Astrocyte of the cerebellum (primary cell): ENCODE data around the gene TNFSF4.

Experiments used
- DNase-seq: peaks from one replicate; pipeline ENCODE4 v3.0.0-alpha.2; 2011; ENCODE audit warnings: low read depth
- H3K4me3 ChIP-seq: 2 replicates; pipeline ENCODE4 v1.5.1; 2011; ENCODE audit warnings: mild to moderate bottlenecking, low read depth, low read length, moderate library complexity
- CTCF ChIP-seq: IDR thresholded peaks from 2 replicates; pipeline ENCODE4 v1.5.1; 2012; ENCODE audit warnings: low read length, low read depth, moderate library complexity, mild to moderate bottlenecking; ENCODE audit errors: missing control alignments
- in situ Hi-C: cut with HindIII; loops from 2 replicates; pipeline ENCODE4 v1.10.0; 2017; ENCODE audit warnings: low sequenced_read_pairs

TNFSF4 gene

GRCh38 chr1:173224280-173224892, 17.3 kb upstream of the TNFSF4 start:
- in situ Hi-C loops, result no loop called here
- no peak for TF ChIP-seq CTCF
- no peak for DNase-seq
- no peak overlapping the region for H3K4me3 ChIP-seq

- no peak for TF ChIP-seq CTCF
- in situ Hi-C loops, result no loop called here
- DNase-seq, result no peak
- H3K4me3 ChIP-seq, result no peak overlapping the region
These were observed 15.9 kb upstream of the TNFSF4 start for GRCh38 chr1:173223031-173223380.

GRCh38 chr1:173222149-173223030, 15.3 kb upstream of the TNFSF4 start:
- in situ Hi-C loops, result no loop called here
- H3K4me3 ChIP-seq, result no peak overlapping the region
- no peak for TF ChIP-seq CTCF
- DNase-seq, result no peak

GRCh38 chr1:173220157-173220556, 13.0 kb upstream of the TNFSF4 start:
- no peak for DNase-seq
- H3K4me3 ChIP-seq, result no peak overlapping the region
- TF ChIP-seq CTCF, result no peak
- in situ Hi-C loops, result no loop called here

- in situ Hi-C loops, result no loop called here
- no peak for DNase-seq
- no peak for TF ChIP-seq CTCF
These were observed 6.5 kb upstream of the TNFSF4 start for GRCh38 chr1:173213665-173214064.

GRCh38 chr1:173212952-173213491, 5.9 kb upstream of the TNFSF4 start:
- no peak for DNase-seq
- H3K4me3 ChIP-seq, result no peak overlapping the region
- TF ChIP-seq CTCF, result no peak
- in situ Hi-C loops, result no loop called here

More at GRCh38 chr1:173213665-173214064, 6.5 kb upstream of the TNFSF4 start:
- H3K4me3 ChIP-seq, result no peak overlapping the region
